HG02588 (cell line): Measurements from ENCODE around the gene CCNB1.
"Not testable (repeated sequence)": the region's sequence is repeated elsewhere in the genome, so short reads cannot be mapped to it uniquely, and the experiment has no call there.

Experiments used
- ATAC-seq: cut with Tn5 transposase; IDR thresholded peaks from one replicate; pipeline ENCODE4 v1.9.1; 2021; ENCODE audit warnings: mild to moderate bottlenecking, moderate library complexity; ENCODE audit not compliant: unreplicated experiment

CCNB1 gene

DNA sequence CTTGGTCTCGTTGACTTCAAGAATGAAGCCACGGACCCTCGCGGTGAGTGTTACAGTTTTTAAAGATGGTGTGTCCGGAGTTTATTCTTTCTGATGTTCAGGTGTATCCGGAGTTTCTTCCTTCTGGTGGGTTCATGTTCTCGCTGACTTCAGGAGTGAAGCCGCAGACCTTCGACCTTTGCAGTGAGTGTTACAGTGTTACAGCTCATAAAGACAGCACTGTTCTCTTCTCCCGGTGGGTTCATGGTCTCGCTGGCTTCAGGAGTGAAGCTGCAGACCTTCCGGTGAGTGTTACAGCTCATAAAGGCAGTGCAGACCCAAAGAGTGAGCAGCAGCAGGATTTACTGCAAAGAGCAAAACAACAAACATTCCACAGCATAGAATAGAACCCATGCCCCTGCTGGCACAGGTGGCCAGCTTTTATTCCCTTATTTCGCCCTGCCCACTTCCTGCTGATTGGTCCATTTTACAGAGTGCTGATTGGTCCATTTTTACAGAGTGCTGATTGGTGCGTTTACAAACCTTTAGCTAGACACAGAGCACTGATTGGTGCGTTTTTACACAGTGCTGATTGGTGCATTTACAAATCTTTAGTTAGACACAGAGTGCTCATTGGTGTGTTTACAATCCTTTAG lies 14.8 kb downstream of the CCNB1 start:
- ATAC-seq = not testable (repeated sequence)

DNA sequence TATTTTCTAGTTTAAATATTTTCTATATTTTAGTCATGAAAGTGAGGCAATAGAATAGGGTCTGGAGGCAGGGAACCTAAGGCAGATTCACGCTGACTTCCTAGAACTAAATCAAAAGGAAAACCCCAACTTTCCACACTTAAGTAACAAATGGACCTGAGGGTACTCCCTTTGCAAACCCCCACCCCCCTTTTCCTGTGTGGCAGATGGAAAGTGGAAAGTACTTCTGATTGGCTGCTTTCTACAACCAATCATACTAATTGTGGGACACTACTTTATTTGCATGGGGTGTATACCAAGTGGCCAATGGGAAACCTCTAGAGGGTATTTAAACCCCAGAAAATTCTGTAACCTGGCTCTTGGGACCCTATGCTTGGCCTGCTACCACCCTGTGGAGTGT lies 17.7 kb downstream of the CCNB1 start:
- no peak for ATAC-seq

DNA sequence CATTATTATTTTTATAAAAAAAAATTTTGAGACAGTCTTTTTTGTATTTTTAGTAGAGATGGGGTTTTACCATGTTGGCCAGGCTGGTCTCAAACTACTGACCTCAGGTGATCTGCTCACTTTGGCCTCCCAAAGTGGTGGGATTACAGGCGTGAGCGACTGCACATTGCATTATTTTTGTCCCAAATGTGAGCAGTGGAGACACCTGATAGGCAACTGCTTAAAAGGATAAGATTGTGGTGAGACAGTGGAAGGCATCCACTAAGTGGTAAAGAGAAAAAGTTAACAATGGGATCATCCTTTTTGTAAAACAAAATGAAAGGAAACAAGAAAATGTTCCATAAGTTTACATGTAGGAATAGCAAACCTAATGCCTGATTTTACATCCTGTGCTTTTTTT lies 20.4 kb downstream of the CCNB1 start:
- no peak for ATAC-seq

DNA sequence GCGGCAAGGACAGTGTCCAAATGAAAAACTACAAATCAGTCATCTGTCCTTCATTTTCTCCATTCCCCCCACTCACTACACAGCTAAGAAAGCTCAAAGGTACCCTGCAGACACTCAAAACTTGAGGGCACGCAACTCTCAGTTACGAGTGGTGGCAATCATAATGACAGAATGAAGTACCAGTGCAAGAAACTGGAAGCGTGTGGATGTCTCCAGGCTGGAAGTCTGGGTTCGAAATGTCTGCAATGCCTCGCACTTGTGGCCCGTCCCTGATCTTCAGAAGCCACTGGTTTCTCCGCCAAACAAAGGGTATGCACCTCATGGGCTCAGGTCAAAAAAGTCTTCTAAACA lies 21.8 kb downstream of the CCNB1 start:
- no peak for ATAC-seq

DNA sequence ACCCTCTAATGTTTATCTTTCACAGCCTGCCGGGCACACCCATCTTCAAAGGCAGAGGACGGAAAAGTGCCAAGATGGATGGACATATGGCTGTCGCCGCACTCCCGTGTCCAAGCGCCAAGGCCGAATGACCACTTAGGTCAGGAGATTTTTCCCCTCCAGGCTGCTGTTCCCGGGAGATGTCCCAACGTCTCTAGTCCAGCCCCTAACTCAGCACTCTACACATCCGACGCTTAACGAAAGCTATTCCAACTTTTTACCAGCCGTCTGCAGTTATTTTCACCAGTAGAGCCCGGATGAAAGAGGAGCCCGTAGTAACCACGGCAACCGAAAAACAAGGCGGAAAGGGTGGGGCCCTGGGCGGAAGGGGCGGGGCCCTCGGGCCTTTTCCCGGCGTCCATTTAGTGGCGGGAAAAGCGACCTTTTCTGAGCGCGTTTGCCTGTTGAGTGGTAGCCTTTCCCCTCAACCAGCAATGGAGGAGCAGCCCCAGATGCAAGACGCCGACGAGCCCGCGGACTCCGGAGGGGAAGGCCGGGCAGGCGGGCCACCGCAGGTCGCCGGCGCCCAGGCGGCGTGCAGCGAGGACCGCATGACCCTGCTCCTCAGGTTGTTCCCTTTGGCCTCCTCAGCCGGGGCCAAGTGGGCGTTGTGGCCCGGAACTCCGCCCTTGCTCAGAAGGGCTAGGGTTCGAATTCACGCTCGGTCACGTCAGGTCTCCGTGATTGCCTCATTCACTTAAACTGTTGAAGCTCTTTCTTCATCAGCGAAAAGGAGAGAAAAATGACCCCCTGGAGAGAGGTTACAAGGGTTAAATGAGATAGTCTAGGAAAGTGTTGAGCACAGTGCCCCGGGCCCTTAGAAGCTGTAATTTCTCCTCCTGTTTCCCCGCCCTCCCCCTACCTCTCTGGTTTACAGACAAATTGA lies 22.5 kb downstream of the CCNB1 start, which contains the start of gene CENPH:
CENPH (plus strand) TSS at position 422 of the 925 bp plus-strand sequence; CDS start at position 474, 52 bp downstream.
- peak; percentile 92 for ATAC-seq

DNA sequence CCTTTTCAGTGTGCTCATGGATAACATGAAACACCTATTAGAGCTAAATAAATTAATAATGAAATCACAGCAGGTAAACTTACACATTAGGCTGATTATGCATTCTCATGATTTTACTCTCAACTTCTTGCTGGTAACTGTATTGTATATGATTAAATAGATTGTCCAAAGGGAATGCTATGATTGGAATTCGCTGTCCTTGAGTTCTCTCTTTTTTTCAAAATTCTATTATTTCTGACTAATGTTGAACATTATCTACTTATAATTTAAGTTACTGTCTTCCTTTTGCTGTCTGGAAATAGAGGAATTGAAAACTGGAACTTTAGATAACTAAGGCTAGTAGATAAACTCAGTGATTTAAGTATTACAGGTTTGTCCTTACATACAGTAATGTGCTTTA lies 35.5 kb downstream of the CCNB1 start:
- ATAC-seq = no peak

DNA sequence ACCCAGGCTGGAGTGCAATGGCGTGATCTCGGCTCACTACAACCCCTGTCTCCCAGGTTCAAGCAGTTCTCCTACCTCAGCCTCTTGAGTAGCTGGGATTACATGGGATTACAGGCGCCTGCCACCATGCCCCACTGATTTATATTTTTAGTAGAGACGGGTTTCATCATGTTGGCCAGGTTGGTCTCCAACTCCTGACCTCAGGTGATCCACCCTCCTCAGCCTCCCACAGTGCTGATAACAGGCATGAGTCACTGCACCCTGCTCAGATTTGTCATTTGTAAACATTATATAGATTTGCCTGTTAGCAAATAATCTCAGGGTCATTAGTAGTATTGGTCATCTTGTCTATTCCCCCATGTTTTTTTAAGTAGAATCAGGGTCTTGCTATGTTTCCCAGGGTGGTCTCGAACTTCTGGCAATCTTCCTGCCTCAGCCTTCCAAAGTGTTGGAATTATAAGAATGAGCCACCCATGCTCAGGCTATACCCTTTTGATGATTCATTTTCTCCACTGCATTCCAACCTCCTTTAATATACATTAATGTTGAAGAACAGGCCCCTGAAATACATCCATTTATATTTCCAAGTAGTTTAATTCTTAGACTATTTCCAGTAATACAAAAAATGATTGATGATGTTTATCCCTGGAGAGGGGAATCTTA lies 39.7 kb downstream of the CCNB1 start:
- no peak for ATAC-seq

DNA sequence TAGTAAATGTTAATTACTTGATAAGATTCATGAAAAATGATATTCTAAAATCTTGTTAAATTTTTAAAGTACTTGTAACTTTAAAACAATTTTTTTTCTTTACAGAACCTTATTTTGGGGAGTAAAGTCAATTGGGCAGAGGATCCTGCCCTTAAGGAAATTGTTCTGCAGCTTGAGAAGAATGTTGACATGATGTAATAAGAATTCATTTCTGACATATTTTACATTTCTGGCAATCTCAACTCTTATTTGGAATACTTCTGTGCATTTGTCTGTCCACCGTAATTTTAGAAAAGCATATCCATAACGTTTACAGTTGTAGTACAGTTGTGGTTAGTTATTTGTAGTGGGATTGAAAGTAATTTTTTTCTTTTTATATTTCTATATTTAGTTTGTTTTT lies 42.7 kb downstream of the CCNB1 start:
- ATAC-seq = no peak

DNA sequence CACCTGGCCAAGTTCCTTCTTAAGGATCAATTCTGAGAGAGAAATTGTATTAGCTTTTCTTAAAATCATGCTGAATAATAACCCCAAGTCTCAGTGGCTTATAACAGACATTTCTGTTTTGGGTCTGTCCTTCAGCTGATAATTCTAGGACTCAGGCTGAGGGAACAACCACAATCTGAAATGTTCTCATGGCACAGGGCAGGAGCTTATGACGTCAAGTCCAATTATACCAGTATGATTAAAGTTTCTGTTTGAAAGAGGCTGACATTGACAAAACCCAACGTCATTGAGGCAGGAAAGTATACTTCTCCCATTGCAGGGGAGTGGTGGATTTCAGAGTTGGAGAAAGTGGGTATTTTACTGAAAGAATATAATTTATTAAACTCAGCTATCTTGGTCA lies 44.2 kb downstream of the CCNB1 start:
- ATAC-seq = no peak

DNA sequence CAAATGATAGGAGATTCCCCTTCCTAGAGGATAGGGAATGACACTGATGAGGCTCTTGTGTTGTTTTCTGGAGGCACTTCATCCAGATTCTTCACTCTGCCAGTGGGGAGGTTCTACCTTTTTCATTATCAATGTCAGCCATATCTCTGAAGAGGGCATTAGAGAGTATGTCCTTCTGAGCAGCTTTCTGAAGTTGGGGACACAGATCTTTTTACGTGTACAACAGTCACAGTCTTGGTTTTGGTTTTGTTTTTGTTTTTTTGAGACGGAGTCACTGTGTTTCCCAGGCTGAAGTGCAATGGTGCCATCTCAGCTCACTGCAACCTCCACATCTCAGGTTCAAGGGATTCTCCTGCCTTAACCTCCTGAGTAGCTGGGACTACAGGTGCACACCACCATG lies 45.1 kb downstream of the CCNB1 start:
- no peak for ATAC-seq

DNA sequence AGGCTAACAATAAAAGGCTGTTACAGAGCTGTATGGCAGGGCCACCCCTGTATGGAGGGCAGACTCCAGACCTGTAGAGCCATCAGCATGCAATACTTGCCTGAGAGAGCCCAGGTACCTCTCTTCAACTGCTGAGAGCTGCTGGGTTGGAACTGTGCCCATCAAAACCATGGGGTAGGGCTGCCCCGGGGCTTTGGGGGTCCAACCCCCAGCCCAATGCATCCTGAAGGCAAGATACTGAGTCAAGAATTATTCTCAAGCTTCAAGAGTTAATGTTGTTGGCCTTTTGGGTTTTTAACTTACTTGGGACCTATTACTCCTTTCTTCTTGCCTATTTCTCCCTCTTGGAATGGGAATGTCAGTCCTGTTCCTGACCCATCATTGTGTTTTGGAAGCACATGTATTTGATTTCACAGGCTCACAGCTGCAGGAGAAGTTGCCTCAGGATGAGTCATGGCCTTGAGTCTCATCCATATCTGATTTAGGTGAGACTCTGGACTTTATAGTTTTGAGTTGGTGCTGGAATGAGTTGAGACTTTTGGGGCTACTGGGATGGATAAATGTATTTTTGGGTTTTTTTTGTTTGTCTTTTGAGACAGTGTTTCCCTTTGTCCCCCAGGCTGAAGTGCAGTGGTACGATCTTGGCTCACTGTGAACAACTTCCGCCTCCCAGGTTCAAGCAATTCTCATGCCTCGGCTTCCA lies 46.7 kb downstream of the CCNB1 start:
- no peak for ATAC-seq

DNA sequence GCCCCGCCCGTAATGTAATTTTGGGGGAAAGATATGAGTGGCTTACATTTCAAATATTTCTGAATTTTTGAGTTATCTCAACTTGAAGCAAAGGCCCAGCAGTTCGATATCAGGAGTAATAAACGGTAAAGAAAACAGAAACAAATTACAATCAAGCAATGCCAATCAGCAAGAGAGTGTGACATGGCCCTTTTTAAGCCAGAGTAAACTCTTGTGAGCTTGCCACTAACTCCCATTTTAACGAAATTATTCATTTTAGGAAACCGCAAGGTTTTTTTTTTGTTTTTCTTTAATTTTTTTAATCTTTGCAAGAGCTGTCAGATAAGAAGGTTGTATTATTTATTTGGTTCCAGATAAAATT lies 50.2 kb downstream of the CCNB1 start:
- ATAC-seq = no peak

DNA sequence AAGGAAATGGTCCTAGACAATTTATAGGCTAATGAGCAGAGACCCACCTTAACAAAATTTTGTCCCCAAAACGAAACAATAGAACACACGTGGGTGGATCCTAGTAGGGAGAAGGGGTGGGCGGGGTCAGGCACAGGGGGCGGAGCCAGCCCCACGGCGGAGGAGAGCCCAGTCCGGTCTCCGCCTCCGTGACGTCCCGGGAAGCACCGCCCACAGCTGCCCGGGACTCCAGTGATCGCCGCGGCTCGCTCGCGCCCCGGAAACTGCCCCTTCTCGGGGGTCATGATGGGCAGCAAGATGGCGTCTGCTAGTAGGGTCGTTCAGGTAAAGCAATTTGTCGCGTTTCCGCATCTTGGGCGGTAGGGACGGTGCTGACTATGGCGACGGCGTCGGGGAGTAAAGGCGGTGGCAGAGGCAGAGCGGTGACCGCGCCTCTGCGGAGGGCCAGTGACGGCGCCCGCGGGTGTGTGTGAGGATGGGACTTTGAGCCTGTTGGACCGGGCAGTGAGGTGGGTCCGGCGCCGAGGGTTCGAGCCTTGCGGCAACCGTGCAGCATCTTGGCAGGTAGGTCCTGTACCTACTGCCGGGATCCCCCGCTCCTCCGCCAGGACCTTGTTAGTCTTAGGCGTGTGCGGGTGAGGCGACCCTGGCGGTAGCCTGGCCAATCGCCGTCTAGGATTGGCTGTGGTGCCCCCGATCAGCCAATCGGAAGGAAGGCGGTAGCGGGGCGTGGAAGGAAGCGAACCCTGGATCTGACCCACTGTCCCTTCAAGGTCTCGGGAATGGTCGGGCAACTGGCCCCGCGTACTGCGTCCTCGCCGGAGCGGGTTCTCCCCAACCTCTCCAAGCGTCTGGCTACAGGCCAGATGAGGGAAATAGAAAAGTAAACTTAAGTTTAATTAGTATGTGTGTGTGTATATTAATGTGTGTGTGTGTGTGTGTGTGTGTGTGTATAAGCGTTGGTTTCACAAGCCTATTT lies 50.9 kb downstream of the CCNB1 start:
- peak; percentile 87 for ATAC-seq

DNA sequence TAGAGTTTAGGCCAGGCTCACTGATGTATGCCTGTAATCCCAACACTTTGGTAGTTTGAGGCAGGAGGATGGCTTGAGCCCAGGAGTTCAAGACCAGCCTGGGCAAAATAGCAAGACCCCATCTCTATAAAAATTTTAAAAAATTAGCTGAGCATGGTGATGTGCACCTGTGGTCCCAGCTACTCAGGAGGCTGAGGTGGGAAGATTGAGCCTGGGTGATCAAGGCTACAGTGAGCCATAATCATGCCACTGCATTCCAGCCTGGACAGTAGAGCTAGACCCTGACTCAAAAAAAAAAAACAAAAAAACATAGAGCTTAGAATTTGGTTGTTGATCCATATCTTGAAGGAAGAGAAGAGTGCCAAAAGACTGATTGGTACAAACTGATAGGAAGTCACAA lies 53.0 kb downstream of the CCNB1 start:
- no peak for ATAC-seq

DNA sequence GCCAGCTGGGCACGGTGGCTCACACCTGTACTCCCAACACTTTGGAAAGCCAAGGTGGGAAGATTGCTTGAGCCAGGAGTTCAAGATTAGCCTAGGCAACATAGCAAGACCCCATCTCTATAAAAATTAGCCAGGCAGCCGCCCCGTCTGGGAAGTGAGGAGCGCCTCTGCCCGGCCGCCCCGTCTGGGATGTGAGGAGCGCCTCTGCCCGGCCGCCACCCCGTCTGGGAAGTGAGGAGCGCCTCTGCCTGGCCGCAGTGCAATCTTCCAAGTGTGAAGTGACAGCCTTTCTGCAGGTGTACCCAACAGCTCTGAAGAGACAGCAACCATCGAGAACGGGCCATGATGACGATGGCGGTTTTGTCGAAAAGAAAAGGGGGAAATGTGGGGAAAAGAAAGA lies 53.4 kb downstream of the CCNB1 start:
- not testable (repeated sequence) for ATAC-seq

DNA sequence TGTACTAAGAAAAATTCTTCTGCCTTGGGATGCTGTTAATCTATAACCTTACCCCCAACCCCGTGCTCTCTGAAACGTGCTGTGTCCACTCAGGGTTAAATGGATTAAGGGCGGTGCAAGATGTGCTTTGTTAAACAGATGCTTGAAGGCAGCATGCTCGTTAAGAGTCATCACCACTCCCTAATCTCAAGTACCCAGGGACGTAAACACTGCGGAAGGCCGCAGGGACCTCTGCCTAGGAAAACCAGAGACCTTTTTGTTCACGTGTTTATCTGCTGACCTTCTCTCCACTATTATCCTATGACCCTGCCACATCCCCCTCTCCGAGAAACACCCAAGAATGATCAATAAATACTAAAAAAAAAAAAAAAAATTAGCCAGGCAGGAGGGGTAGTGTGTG lies 53.9 kb downstream of the CCNB1 start:
- not testable (repeated sequence) for ATAC-seq

DNA sequence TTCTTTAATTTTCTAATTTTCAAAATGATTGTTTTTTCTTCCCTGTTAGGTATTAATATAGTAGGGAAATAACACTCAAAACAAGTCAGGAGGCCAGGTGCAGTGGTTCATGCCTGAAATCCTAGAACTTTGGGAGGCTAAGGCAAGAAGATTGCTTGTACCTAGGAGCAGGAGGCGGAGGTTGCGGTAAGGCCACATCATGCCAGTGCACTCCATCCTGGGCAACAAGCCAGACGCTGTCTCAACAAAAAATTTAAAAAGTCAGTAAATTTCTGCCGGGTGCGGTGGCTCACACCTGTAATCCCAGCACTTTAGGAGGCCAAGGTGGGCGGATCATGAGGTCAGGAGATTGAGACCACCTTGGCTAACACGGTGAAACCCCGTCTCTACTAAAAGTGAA lies 57.6 kb downstream of the CCNB1 start:
- no peak for ATAC-seq

DNA sequence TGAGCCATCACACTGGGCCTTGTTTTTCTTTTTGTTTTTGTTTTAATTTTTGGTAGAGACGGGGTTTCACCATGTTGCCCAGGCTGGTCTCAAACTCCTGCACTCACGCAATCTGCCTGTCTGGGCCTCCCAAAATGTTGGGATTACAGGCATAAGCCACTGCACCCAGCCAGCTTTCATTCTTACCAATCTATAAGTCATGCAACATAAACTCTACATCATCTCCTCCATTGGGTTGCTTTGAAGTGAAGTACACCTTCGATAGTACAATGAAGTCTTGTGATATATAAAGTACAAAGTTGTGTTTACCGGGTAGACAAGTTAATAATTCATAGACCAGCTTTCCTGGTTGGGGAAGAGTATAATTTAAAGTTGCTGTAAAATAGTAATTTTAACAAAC lies 58.9 kb downstream of the CCNB1 start:
- no peak for ATAC-seq
